ENCODE results near the gene FASN.

FASN gene

DNA sequence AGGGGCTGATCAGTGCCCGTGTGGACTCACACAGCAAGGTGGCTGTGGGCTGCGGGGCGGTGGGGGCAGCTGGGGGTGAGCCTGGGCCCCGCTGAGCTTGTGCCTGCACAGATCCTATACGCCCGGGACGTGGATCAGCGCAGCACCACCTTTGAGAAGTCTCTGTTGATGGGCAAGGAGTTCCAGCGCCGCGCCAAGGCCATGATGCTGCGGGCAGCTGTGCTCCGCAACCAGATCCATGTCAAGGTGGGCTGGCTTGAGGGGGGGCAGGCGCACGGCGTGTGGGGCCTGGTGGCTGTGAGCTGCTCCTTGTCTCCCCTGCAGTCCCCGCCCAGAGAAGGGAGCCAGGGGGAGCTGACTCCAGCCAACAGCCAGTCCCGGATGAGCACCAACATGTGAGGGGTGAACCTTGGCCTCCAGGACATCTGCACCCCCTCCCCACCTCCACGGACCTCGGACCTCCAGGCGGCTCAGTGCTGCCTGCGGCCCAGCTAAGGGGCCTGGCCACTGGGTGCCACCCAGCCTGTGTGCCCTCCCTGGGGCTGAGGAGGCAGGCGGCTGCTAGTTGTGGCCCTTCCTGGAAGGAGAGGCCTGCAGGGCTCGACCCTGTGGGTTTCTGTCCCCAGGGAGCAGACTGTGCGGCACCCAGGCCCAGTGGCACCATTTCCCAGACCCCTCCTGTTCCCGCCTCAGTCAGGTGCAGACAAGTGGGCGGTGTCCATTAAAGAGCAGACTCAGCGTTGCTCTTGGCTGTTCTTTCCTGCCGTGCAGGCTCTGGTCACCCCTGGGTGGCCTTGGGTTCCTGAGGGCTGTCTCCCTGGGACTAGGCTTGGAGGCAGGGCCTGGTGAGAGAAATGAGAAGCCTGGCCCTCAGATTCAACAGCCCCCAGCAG lies 41.1 kb downstream of the FASN start:
- peaks cover 45% of the 10 kb centered on the region for H3K36me3 ChIP-seq (ENCODE audit: control insufficient read depth, insufficient read depth, low read length)
- no peak overlapping the region for H3K4me3 ChIP-seq (ENCODE audit: low read length)
- H3K9ac ChIP-seq (ENCODE audit: low read length): no peak overlapping the region
- H3K27ac ChIP-seq (ENCODE audit: low read depth, low read length): no peak overlapping the region
- H3K4me1 ChIP-seq (ENCODE audit: control insufficient read depth, insufficient read depth, low read length): peaks cover 6% of the 10 kb centered on the region
- no peaks in the 10 kb centered on the region for H3K27me3 ChIP-seq (ENCODE audit: control insufficient read depth, insufficient read depth, low read length)

DNA sequence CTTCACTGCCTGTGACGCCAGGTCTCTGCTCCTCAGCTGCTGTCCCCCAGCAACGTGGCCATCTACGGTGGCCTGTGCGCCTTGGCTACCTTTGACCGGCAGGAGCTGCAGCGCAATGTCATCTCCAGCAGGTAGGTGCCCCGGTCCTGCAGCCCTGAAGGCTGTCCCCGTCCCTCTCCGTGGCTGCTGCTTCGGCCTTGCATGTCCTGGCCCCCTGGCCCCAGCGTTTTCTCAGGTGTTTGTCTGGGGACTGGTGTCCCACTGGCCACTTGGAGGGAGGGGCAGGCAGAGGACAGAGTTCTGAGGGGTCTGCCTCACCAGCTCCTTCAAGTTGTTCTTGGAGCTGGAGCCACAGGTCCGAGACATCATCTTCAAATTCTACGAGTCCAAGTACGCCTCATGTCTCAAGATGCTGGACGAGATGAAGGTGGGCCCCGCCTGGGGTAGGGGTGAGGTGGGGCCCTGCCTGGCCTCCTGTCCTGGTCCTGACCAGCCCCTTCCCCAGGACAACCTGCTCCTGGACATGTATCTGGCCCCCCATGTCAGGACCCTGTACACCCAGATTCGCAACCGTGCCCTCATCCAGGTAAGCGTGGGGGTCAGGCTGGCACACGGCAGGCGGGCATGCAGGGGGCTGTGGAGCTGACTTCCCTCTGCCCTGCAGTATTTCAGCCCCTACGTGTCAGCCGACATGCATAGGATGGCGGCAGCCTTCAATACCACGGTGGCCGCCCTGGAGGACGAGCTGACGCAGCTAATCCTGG lies 41.9 kb downstream of the FASN start:
- no peaks in the 10 kb centered on the region for H3K27me3 ChIP-seq (ENCODE audit: control insufficient read depth, insufficient read depth, low read length)
- no peak overlapping the region for H3K27ac ChIP-seq (ENCODE audit: low read depth, low read length)
- peaks cover 6% of the 10 kb centered on the region for H3K4me1 ChIP-seq (ENCODE audit: control insufficient read depth, insufficient read depth, low read length)
- H3K4me3 ChIP-seq (ENCODE audit: low read length): no peak overlapping the region
- peaks cover 38% of the 10 kb centered on the region for H3K36me3 ChIP-seq (ENCODE audit: control insufficient read depth, insufficient read depth, low read length)
- H3K9ac ChIP-seq (ENCODE audit: low read length): no peak overlapping the region

DNA sequence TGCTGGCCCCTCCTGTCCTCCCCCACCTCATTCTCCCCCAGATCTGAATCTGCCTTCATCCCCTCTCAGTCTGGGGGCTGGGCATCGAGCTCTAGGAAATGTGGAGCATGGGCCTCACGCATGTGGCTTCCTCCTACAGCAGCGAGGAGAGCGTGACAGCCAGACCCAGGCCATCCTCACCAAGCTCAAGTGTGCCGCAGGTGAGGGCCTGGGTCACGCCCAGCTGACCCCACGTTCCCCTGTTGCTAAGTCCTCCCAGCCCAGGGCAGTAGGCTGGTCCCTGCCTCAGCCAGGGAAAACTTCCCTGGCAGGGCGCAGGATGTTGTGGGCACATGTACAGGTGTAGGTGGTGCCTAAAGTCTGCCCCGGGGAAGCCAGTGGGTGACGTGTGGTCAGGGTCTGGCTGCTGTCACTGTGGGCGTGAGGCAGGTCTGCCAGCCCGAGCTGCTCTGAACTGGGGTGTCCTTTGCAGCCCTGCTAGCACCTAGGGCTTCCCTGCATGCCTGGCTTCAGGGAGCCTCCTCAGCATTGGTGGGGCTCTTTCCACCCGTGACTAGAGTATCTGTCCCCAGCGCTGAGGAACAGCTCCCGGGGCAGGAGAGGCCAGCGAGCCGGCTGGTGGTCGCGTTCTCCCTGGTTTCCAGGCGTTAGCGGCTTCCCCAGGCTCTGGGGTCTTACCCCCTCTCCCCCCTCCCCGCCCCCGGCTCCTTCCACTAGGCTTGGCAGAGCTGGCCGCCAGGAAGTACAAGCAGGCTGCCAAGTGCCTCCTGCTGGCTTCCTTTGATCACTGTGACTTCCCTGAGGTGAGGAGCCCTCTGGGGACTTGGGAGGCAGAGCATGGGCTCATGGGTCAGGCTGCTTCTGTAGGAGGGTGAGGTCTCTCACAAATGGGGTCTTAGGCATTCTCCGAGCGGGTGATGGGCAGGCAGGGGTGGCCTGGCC lies 42.7 kb downstream of the FASN start:
- no peak overlapping the region for H3K27ac ChIP-seq (ENCODE audit: low read depth, low read length)
- H3K4me3 ChIP-seq (ENCODE audit: low read length): no peak overlapping the region
- peaks cover 12% of the 10 kb centered on the region for H3K4me1 ChIP-seq (ENCODE audit: control insufficient read depth, insufficient read depth, low read length)
- H3K9ac ChIP-seq (ENCODE audit: low read length): no peak overlapping the region
- H3K27me3 ChIP-seq (ENCODE audit: control insufficient read depth, insufficient read depth, low read length): no peaks in the 10 kb centered on the region
- peaks cover 33% of the 10 kb centered on the region for H3K36me3 ChIP-seq (ENCODE audit: control insufficient read depth, insufficient read depth, low read length)

DNA sequence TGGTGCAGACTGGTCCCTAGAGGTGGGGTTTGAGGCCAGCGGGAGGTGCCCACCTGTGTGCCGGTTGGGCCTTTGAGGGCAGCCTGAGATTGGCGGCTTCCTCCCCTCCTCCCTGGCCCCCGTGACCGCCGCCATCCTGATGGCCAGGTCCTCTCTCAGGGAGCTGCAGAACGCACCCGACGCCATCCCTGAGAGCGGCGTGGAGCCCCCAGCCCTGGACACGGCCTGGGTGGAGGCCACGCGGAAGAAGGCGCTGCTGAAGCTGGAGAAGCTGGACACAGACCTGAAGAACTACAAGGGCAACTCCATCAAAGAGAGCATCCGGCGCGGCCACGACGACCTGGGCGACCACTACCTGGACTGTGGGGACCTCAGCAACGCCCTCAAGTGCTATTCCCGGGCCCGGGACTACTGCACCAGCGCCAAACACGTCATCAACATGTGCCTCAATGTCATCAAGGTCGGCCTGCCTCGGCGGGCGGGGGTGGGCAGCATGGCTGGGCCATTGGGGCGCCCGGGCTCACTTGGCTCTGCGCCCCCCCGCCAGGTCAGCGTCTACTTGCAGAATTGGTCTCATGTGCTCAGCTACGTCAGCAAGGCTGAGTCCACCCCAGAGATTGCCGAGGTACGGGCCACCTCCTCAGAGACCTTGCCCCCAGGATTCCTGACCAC lies 43.5 kb downstream of the FASN start:
- Histone ChIP-seq H3K9ac (ENCODE audit: low read length) (no peak overlapping the region), H3K4me1 (ENCODE audit: control insufficient read depth, insufficient read depth, low read length) (peaks cover 13% of the 10 kb centered on the region), H3K36me3 (ENCODE audit: control insufficient read depth, insufficient read depth, low read length) (peaks cover 33% of the 10 kb centered on the region)

DNA sequence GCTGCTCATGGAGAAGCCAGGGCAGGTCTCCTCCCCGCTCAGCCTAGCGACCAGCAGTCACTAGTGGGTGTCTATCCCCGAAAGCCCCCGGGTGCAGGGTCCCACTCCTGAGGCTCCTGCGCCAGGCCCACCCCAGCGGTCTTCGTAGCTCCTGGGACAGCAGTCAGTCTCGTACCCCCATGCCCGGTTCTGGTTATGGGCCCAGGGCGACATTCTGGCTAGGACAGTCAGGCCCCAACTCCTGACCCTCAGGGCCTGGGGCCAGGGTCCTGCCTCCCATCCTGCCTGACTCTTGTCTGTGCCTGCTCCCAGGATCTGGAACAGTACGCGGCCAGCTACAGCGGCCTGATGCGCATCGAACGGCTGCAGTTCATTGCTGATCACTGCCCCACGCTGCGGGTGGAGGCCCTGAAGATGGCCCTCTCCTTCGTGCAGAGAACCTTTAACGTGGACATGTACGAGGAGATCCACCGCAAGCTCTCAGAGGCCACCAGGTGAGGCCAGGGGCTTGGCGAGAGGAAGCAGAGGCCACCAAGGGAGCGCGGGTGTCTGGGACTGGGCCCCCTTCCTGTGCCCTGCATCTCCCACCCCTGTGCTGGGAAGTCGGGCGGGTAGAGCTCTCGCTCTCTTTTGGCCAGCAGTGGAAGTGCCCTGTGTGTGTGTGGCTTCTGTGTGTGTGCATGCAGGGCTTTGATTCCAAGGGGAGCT lies 44.3 kb downstream of the FASN start:
- peaks cover 13% of the 10 kb centered on the region for H3K4me1 ChIP-seq (ENCODE audit: control insufficient read depth, insufficient read depth, low read length)
- no peaks in the 10 kb centered on the region for H3K27me3 ChIP-seq (ENCODE audit: control insufficient read depth, insufficient read depth, low read length)
- peaks cover 37% of the 10 kb centered on the region for H3K36me3 ChIP-seq (ENCODE audit: control insufficient read depth, insufficient read depth, low read length)

More for the DNA sequence above, 43.5 kb downstream of the FASN start:
- Histone ChIP-seq H3K27ac (ENCODE audit: low read depth, low read length) (no peak overlapping the region), H3K4me3 (ENCODE audit: low read length) (no peak overlapping the region), H3K27me3 (ENCODE audit: control insufficient read depth, insufficient read depth, low read length) (no peaks in the 10 kb centered on the region)

DNA sequence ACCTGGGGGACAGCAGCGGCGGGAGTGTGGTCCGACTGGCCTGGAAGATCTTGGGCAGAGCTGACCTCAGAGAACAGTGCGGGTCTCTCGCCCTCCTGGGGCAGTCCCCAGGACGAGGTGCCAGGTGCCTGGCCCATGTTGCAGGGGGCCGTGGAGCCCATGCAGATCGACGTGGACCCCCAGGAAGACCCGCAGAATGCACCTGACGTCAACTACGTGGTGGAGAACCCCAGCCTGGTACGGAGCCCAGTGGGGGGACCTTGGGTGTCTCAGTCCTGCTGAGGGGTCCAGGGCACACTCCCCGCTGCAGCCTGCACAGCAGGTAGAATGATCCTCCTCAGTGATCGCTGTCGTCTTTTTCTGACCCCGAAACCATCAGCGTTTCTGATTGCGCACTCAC lies 44.9 kb downstream of the FASN start:
- Histone ChIP-seq H3K36me3 (ENCODE audit: control insufficient read depth, insufficient read depth, low read length) (peaks cover 34% of the 10 kb centered on the region), H3K27ac (ENCODE audit: low read depth, low read length) (no peak overlapping the region), H3K4me3 (ENCODE audit: low read length) (peak overlapping the region; percentile 75), H3K4me1 (ENCODE audit: control insufficient read depth, insufficient read depth, low read length) (peaks cover 13% of the 10 kb centered on the region), H3K27me3 (ENCODE audit: control insufficient read depth, insufficient read depth, low read length) (no peaks in the 10 kb centered on the region), H3K9ac (ENCODE audit: low read length) (no peak overlapping the region)

More for the DNA sequence above, 44.3 kb downstream of the FASN start:
- no peak overlapping the region for H3K27ac ChIP-seq (ENCODE audit: low read depth, low read length)
- no peak overlapping the region for H3K9ac ChIP-seq (ENCODE audit: low read length)
- peak overlapping the region; percentile 75 for H3K4me3 ChIP-seq (ENCODE audit: low read length)

DNA sequence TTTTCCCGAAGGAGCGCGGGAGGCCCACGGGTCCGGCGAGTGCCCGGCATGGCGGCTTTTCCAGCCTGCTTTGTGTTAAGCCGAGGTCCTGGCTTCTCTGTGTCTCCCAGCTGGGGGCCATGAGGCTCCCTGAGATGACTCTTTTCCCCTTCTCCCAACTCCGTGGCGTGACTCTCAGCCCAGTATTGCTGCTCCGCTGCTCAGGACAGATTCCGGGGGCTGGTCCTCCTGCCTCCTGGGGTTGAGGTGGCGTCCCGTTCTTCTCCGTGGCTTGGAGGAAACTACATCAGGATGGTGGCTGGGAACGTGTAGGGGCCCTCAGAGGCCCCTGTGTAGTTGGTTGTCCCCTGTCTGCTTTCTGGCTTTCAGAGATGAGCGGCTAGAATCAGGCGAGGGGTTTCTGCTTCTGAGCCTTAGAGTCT lies 45.4 kb downstream of the FASN start:
- H3K9ac ChIP-seq (ENCODE audit: low read length): peak overlapping the region; percentile 35
- H3K4me1 ChIP-seq (ENCODE audit: control insufficient read depth, insufficient read depth, low read length): peaks cover 13% of the 10 kb centered on the region
- H3K36me3 ChIP-seq (ENCODE audit: control insufficient read depth, insufficient read depth, low read length): peaks cover 29% of the 10 kb centered on the region
- H3K4me3 ChIP-seq (ENCODE audit: low read length): peak overlapping the region; percentile 75
- no peaks in the 10 kb centered on the region for H3K27me3 ChIP-seq (ENCODE audit: control insufficient read depth, insufficient read depth, low read length)
- no peak overlapping the region for H3K27ac ChIP-seq (ENCODE audit: low read depth, low read length)

DNA sequence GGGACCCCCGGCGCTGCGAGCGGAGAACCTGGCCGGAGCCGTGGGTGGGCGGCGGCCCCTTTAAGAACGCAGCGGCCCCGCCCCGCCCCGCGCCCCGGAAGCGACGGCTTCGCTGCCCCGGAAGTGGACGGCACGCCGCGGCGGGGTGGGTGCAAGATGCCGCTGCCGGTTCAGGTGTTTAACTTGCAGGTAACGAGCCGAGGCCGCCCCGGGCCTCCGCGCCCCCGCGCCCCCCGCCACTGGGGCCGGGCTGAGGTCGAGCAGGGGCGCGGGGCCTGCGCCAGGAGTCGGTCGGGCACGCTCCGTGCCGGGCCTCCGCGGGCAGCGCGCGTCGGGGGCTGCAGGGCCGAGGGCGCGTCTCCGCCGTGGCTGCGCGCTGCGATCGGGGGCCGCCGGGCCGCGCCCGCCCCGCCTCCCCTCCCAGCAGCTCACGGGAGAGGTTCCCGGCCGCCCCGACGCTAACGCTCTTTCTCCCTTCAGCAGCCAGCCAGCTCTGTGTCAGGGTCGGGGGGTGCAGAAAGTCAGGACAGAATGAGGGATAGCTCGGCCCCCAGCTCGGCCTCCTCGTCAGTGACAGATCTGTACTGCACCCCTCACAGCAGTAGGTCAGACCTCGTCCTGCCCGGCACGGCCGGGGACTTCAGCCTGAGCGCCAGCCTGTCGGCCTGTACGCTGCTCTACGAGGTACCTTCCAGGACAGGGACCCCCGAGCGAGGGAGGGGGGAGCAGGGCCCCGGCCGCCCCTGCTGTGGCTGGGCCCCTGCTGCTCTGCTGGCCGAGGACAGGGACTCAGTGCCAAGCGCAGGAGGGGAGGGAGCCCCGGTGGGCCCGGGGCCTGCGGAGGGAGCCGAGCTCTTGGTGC lies 46.0 kb downstream of the FASN start, which contains the start of the genes GPS1 and RFNG:
GPS1 (plus strand) TSS at position 123 of the 862 bp plus-strand sequence; CDS start at position 157, 34 bp downstream.
RFNG (minus strand) TSS at position 36 of the 862 bp plus-strand sequence. CDS start 45 bp downstream, outside the sequence.
- Histone ChIP-seq H3K27ac (ENCODE audit: low read depth, low read length) (no peak within 1 kb of the TSS), H3K9ac (ENCODE audit: low read length) (peak within 1 kb of the TSS; percentile 35), H3K36me3 (ENCODE audit: control insufficient read depth, insufficient read depth, low read length) (peaks cover 24% of the 10 kb centered on the region), H3K27me3 (ENCODE audit: control insufficient read depth, insufficient read depth, low read length) (no peaks in the 10 kb centered on the region), H3K4me1 (ENCODE audit: control insufficient read depth, insufficient read depth, low read length) (peaks cover 13% of the 10 kb centered on the region), H3K4me3 (ENCODE audit: low read length) (peak within 1 kb of the TSS; percentile 75)

DNA sequence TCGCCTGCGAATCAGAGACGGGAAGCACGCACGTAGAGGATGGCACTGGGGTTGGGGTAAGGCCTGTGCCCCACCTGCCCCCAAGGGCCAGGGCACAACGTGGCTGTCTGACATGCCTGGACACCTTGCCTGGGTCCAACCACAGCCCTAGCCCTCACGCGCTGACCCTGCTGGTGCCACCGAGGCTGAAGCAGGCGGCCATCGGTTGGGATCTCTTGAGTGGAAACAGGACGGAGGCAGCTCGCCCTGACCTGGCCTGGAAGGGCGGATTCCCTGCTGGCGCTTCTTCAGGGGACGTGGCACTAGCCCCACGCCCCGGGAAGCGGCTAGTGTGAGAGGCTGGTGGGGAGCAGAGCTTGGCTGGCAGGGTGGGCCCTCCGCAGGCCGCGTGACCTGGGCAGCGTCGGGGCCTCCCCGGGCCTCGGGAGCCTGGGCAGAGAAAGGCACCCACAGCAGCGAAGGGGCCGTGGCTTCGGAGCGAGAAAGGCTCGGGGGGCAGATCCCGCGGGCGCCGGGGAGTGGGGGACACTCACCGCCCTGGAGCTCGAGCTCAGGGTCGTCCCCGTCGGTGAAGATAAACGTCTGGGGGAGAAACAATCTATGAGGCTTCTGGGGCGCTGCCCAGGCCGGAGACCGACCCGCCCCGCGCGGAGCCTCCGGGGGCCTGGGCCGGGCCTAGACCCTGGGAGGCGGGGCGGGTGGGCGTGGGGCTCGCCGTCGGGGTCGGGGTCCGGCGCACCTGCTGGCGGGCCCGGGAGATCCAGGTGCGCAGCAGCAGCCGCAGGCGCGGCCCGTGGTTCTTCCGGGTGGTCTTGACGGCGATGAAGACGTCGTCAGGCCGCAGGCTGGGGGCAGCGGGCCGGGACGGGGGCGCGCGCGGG lies 47.0 kb downstream of the FASN start:
- H3K9ac ChIP-seq (ENCODE audit: low read length): no peak overlapping the region

More for the DNA sequence above, 47.0 kb downstream of the FASN start:
- peaks cover 21% of the 10 kb centered on the region for H3K36me3 ChIP-seq (ENCODE audit: control insufficient read depth, insufficient read depth, low read length)
- H3K4me1 ChIP-seq (ENCODE audit: control insufficient read depth, insufficient read depth, low read length): peaks cover 13% of the 10 kb centered on the region
- no peaks in the 10 kb centered on the region for H3K27me3 ChIP-seq (ENCODE audit: control insufficient read depth, insufficient read depth, low read length)
- H3K27ac ChIP-seq (ENCODE audit: low read depth, low read length): no peak overlapping the region
- peak overlapping the region; percentile 64 for H3K4me3 ChIP-seq (ENCODE audit: low read length)

All from rectal smooth muscle tissue (tissue), 1 donor.